ENCODE measurements around the gene PRPH. TPM values are rescaled to one million over a fixed set of nuclear protein-coding genes. Genes with fewer than 3 reads are reported as not detected.

The PRPH gene
- total and polyA plus RNA-seq, 4 donors = 22.8 to 341 (median 215) TPM

DNA sequence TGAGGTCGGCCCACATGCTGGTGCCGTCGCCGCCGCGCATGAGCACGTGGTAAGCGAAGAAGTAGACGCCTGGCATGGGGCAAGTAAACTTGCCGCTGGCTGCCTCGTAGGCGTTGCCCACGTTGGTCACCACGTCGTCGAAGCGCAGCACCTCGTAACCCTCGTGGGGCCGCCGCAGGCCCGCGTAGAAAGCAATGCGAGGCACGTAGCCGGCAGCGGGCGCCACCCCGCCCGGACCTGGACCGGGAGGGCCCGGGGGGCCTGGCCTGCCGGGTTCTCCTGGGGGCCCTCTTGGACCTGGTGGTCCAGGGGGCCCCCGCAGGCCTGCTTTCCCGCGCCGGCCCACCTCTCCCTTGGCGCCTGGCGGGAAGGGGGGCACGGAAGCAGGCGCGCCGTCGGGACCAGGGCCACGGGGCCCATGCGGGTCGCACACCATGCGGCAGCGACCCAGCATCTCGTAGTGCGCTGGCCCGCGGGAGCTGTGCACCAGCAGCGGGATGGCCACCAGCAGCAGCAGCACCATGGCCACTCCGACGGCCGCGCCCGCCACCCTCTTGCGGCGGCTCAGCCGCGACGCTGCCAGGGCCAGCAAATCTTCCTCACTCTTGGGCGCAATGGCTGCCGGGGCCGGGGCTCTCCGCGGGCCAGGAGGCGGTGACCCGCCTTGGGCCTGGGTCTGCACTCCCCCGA lies 41.2 kb downstream of the PRPH start:
- H3K4me3 ChIP-seq (ENCODE audit: low read depth, low read length) = peak overlapping the region; percentile 53
- 5% methylated on average over 72 of the region's 72 CpGs for WGBS (ENCODE audit: insufficient coverage)
- peaks cover 3% of the 10 kb centered on the region for H3K36me3 ChIP-seq (ENCODE audit: control insufficient read depth, insufficient read depth, low read length)
- peaks cover 77% of the 10 kb centered on the region for H3K4me1 ChIP-seq (ENCODE audit: control insufficient read depth, insufficient read depth, low read length)
- H3K27me3 ChIP-seq (ENCODE audit: control insufficient read depth, insufficient read depth, low read length) = peaks cover 98% of the 10 kb centered on the region
- no peak overlapping the region for H3K27ac ChIP-seq (ENCODE audit: low read depth, low read length)
- H3K9me3 ChIP-seq (ENCODE audit: control insufficient read depth, insufficient read depth, low read length) = no peaks in the 10 kb centered on the region
- DNase-seq (ENCODE audit: low read depth in 4 of 6, low spot score in 6 of 6) = no peak

GRCh38 chr12:49336645-49337584 lies 42.0 kb downstream of the PRPH start, which contains the start of gene C1QL4:
Gene C1QL4, minus strand, starts transcription at chr12:49337188. Its CDS starts 711 bp downstream, at chr12:49336477.
- peak in 3 of 6 donors; percentile 56 to 89 (median 85) for DNase-seq (ENCODE audit: low read depth in 4 of 6, low spot score in 6 of 6)
- Histone ChIP-seq H3K9me3 (ENCODE audit: control insufficient read depth, insufficient read depth, low read length) (no peaks in the 10 kb centered on the region), H3K4me1 (ENCODE audit: control insufficient read depth, insufficient read depth, low read length) (peaks cover 77% of the 10 kb centered on the region), H3K4me3 (ENCODE audit: low read depth, low read length) (peak within 1 kb of the TSS; percentile 53), H3K27me3 (ENCODE audit: control insufficient read depth, insufficient read depth, low read length) (peaks cover 99% of the 10 kb centered on the region), H3K36me3 (ENCODE audit: control insufficient read depth, insufficient read depth, low read length) (peaks cover 3% of the 10 kb centered on the region), H3K27ac (ENCODE audit: low read depth, low read length) (no peak within 1 kb of the TSS)
- under 1% methylated on average over 52 of the region's 65 CpGs for WGBS (ENCODE audit: insufficient coverage)

DNA sequence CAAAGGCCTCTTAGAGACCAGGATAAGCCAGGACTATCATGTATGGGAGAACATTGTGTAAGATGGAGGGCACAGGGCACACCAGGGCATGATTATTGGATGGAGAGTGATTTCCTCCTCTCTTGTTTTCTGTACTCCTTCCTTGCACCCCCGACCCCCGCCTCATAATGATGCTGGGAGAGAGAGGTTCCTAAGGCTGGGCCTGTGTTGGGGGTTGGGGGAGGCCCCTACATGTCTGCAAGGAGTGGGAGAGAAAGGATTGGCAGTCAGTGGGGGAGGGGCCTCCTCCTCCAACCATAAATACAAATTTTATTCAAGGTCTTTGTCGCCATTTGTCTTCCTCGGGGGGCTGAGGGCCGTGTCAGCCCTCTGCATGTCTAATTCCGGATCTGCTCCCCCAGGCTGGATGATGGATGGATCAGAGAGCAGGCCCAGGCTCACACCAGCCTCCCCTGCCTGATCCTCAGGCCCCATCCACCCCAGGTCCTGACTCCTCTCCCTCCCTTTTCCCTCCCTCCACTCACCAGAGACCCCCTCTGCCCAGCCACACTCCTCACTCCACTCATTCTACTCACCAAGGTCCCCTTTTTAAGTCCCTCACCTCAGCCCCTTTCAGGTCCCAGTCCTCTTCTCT lies 44.0 kb downstream of the PRPH start:
- no peaks in the 10 kb centered on the region for H3K36me3 ChIP-seq (ENCODE audit: control insufficient read depth, insufficient read depth, low read length)
- WGBS (ENCODE audit: insufficient coverage) = 41% methylated on average over 4 of the region's 6 CpGs
- H3K27ac ChIP-seq (ENCODE audit: low read depth, low read length) = peak overlapping the region; percentile 47
- H3K4me1 ChIP-seq (ENCODE audit: control insufficient read depth, insufficient read depth, low read length) = peaks cover 84% of the 10 kb centered on the region
- no peak for DNase-seq (ENCODE audit: low read depth in 4 of 6, low spot score in 6 of 6)
- peaks cover 97% of the 10 kb centered on the region for H3K27me3 ChIP-seq (ENCODE audit: control insufficient read depth, insufficient read depth, low read length)
- no peak overlapping the region for H3K4me3 ChIP-seq (ENCODE audit: low read depth, low read length)
- no peaks in the 10 kb centered on the region for H3K9me3 ChIP-seq (ENCODE audit: control insufficient read depth, insufficient read depth, low read length)

GRCh38 chr12:49339464-49339861 lies 44.5 kb downstream of the PRPH start:
- WGBS (ENCODE audit: insufficient coverage) = 26% methylated on average over 5 of the region's 5 CpGs
- Histone ChIP-seq H3K4me1 (ENCODE audit: control insufficient read depth, insufficient read depth, low read length) (peaks cover 83% of the 10 kb centered on the region), H3K36me3 (ENCODE audit: control insufficient read depth, insufficient read depth, low read length) (no peaks in the 10 kb centered on the region), H3K9me3 (ENCODE audit: control insufficient read depth, insufficient read depth, low read length) (no peaks in the 10 kb centered on the region), H3K27me3 (ENCODE audit: control insufficient read depth, insufficient read depth, low read length) (peaks cover 97% of the 10 kb centered on the region), H3K27ac (ENCODE audit: low read depth, low read length) (peak overlapping the region; percentile 47), H3K4me3 (ENCODE audit: low read depth, low read length) (no peak overlapping the region)
- peak in 2 of 6 donors; percentile 66 to 70 for DNase-seq (ENCODE audit: low read depth in 4 of 6, low spot score in 6 of 6)

DNA sequence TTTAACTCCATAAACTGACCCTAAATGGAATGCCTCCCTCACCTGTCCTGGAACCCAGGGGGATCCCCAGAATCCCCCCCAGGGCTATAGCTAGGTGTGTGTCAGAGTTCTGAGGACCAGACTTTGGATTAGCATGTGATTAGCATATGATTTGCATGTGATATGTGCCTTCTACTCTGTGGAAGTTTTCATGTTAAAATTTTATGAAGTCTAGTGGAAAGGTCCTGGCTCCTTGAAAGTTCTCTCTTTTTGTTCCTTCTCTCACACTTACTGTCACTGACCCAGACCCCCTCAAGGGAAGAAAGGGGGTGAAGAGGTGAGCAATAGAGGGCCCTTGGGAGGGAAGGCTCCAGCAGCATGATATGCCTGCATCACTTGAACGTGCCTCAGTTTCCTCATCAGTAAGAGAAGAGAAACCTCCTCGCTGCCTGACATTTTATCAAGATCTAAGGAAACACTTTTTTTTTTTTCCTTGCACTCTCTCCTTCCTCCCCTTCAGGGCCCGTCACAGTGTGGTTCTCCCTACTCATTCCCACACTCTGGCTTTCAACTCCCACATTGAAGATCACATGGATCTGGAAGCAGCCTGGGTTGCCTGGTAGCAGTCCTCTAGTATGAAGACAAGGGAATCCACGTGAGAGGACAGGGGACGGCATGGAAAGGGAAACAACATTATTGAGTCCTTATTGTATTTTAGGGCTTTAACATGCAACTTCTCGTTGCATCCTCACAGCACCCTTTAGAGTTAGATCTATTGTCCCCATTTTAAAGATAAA lies 45.3 kb downstream of the PRPH start:
- Histone ChIP-seq H3K9me3 (ENCODE audit: control insufficient read depth, insufficient read depth, low read length) (no peaks in the 10 kb centered on the region), H3K4me1 (ENCODE audit: control insufficient read depth, insufficient read depth, low read length) (peaks cover 83% of the 10 kb centered on the region), H3K27me3 (ENCODE audit: control insufficient read depth, insufficient read depth, low read length) (peaks cover 96% of the 10 kb centered on the region), H3K27ac (ENCODE audit: low read depth, low read length) (peak overlapping the region; percentile 47), H3K36me3 (ENCODE audit: control insufficient read depth, insufficient read depth, low read length) (no peaks in the 10 kb centered on the region), H3K4me3 (ENCODE audit: low read depth, low read length) (no peak overlapping the region)
- peak in 1 of 6 donors; percentile 19 for DNase-seq (ENCODE audit: low read depth in 4 of 6, low spot score in 6 of 6)
- WGBS (ENCODE audit: insufficient coverage) = 67% methylated on average over 1 of the region's 6 CpGs

DNA sequence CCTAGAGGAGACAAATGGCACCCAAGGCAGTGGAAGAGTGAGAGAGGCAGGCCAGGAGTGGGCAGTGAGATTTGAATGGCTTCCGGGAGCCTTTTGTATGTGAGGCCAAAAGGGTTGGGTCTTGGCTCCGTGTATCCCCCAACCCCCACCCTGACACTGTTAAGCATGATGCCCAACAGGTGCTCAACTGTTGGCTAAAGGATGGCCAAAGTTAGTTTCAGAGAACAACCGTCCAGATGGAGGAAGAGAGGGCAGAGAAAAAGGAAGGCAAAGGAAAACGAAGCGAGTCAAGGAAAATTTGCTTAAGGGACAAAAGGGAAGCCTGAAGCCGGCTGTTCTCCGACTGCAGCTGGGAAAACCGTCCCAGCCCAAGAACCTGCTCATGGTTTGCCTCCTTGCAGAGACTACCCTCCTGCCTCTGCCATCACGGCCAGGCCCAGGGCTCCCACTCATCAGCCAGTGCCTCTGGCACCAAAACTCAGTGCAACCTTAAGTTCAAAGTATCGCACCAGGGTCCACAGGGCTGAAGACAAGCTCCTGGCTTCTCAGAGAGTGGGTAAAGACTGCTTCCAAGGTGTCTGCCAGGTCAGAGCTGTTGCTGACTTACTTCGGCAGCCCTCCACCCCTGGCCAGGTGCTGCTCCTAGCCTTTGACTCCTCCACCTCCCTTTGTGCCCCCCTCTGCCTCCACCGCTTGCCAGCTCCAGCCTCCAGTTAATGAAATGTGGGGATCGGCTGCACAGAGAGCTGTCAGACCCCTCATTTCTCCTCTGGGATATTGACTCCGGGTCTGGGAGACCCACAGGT lies 46.2 kb downstream of the PRPH start:
- Histone ChIP-seq H3K4me1 (ENCODE audit: control insufficient read depth, insufficient read depth, low read length) (peaks cover 92% of the 10 kb centered on the region), H3K9me3 (ENCODE audit: control insufficient read depth, insufficient read depth, low read length) (no peaks in the 10 kb centered on the region), H3K27ac (ENCODE audit: low read depth, low read length) (no peak overlapping the region), H3K4me3 (ENCODE audit: low read depth, low read length) (no peak overlapping the region), H3K27me3 (ENCODE audit: control insufficient read depth, insufficient read depth, low read length) (peaks cover 96% of the 10 kb centered on the region), H3K36me3 (ENCODE audit: control insufficient read depth, insufficient read depth, low read length) (no peaks in the 10 kb centered on the region)
- WGBS (ENCODE audit: insufficient coverage) = 27% methylated on average over 10 of the region's 14 CpGs
- no peak for DNase-seq (ENCODE audit: low read depth in 4 of 6, low spot score in 6 of 6)

DNA sequence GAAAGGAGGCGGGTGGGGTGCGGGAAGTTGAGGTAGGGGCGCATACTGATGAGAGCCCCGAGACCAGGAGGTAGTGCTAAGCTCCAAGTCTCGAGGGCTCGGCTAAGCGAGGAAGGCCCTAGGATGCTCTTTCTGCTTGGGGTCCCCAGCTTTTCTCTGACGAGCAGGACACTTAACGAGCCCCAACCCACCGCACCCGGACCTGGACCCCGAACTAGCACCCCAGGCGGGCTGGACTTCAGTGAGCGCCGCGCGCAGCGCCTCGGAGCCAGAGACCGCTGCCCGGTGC lies 46.8 kb downstream of the PRPH start:
- H3K27ac ChIP-seq (ENCODE audit: low read depth, low read length) = no peak overlapping the region
- H3K9me3 ChIP-seq (ENCODE audit: control insufficient read depth, insufficient read depth, low read length) = no peaks in the 10 kb centered on the region
- H3K27me3 ChIP-seq (ENCODE audit: control insufficient read depth, insufficient read depth, low read length) = peaks cover 96% of the 10 kb centered on the region
- DNase-seq (ENCODE audit: low read depth in 4 of 6, low spot score in 6 of 6) = no peak
- 2% methylated on average over 16 of the region's 21 CpGs for WGBS (ENCODE audit: insufficient coverage)
- no peaks in the 10 kb centered on the region for H3K36me3 ChIP-seq (ENCODE audit: control insufficient read depth, insufficient read depth, low read length)
- peaks cover 93% of the 10 kb centered on the region for H3K4me1 ChIP-seq (ENCODE audit: control insufficient read depth, insufficient read depth, low read length)
- H3K4me3 ChIP-seq (ENCODE audit: low read depth, low read length) = no peak overlapping the region

DNA sequence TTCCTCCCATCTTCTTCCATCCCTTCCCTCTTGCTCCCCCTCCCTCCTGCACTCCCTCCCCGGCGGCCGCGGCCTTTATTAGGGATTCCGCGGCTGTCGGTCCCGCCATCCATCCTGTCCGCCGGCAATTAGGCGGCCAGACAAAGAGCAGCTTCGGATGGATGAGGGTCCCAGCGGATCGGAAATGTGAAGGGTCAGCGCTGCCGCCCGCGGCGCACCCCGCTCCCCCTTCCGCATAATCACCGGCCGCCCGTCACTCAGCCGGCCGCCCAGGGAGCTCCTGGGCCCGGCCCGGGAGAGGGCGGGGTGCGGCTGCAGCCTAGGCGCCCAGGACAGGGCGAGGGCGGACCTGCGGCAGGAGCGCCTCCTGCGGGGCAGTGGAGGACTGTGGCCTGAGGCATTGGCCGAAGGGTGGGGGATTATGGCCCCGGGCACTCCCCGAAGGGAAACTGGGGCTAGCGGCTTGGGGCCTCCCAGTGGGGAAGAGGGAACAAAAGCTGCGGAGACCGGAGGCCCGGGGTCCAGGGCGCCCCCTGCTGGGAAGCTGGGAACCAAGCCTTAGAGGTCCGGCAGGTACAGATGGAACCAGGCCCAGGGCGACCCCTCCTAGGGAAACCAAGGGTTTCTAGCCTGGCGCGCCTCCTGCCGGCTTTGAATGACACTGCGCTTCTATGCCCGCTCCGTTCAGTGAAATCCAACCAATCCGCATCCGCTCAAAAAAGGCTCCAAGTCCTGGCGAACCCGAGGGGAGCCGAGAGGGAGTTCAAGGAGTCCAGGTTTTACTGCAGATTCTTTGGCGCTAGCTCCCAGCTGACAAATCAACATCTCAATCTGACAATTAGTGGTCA lies 47.3 kb downstream of the PRPH start:
- no peaks in the 10 kb centered on the region for H3K9me3 ChIP-seq (ENCODE audit: control insufficient read depth, insufficient read depth, low read length)
- H3K27me3 ChIP-seq (ENCODE audit: control insufficient read depth, insufficient read depth, low read length) = peaks cover 96% of the 10 kb centered on the region
- H3K4me3 ChIP-seq (ENCODE audit: low read depth, low read length) = peak overlapping the region; percentile 31
- H3K4me1 ChIP-seq (ENCODE audit: control insufficient read depth, insufficient read depth, low read length) = peaks cover 93% of the 10 kb centered on the region
- no peaks in the 10 kb centered on the region for H3K36me3 ChIP-seq (ENCODE audit: control insufficient read depth, insufficient read depth, low read length)
- under 1% methylated on average over 57 of the region's 58 CpGs for WGBS (ENCODE audit: insufficient coverage)
- H3K27ac ChIP-seq (ENCODE audit: low read depth, low read length) = peak overlapping the region; percentile 33
- DNase-seq (ENCODE audit: low read depth in 4 of 6, low spot score in 6 of 6) = peak in 5 of 6 donors; percentile 61 to 92 (median 76)

Measured in spinal cord (tissue), 10 donors.